ENCODE measurements around the gene PCDHB14. TPM values are rescaled to one million over a fixed set of nuclear protein-coding genes. Genes with fewer than 3 reads are reported as not detected.
"Not testable (repeated sequence)": the region's sequence is repeated elsewhere in the genome, so short reads cannot be mapped to it uniquely, and the experiment has no call there.

Gene PCDHB14
- total RNA-seq, 1 experiment from 2014 or later = 2.4 TPM

DNA sequence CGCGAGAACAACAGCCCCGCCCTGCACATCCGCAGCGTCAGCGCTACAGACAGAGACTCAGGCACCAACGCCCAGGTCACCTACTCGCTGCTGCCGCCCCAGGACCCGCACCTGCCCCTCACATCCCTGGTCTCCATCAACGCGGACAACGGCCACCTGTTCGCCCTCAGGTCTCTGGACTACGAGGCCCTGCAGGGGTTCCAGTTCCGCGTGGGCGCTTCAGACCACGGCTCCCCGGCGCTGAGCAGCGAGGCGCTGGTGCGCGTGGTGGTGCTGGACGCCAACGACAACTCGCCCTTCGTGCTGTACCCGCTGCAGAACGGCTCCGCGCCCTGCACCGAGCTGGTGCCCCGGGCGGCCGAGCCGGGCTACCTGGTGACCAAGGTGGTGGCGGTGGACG, 7.6 kb upstream of the PCDHB14 start:
- not testable (repeated sequence) for H3T11ph ChIP-seq (ENCODE audit: low read length); H4K20me1 ChIP-seq (ENCODE audit: control insufficient read depth, insufficient read depth, insufficient read length); H3K23me2 ChIP-seq (ENCODE audit: insufficient read length, low read depth, low read length, poor library complexity, severe bottlenecking); H3K79me1 ChIP-seq (ENCODE audit: insufficient read depth, low read depth, low read length, poor library complexity, severe bottlenecking); H2AK5ac ChIP-seq (ENCODE audit: insufficient read length, low read length); H3K79me2 ChIP-seq (ENCODE audit: insufficient read depth, low read length); H4K8ac ChIP-seq (replicated peaks; ENCODE audit: insufficient read length, low read depth, low read length); H3K4me3 Mint-ChIP-seq; H2BK120ac ChIP-seq (ENCODE audit: low read depth, low read length, poor library complexity, severe bottlenecking); H3K27ac ChIP-seq (ENCODE audit: insufficient read length, low read depth, low read length); H3K9me3 ChIP-seq (ENCODE audit: control insufficient read depth, low read depth, low read length); H2BK15ac ChIP-seq (ENCODE audit: low read depth, low read length); H3K4ac ChIP-seq (ENCODE audit: low read depth, low read length); H4K91ac ChIP-seq (ENCODE audit: insufficient read length, low read depth, low read length); H3K27me3 ChIP-seq (ENCODE audit: insufficient read depth, low read length); H3K9ac ChIP-seq (ENCODE audit: extremely low read depth, insufficient read length, low read length); H2BK12ac ChIP-seq (ENCODE audit: insufficient read length, low read depth, low read length); H3K23ac ChIP-seq (ENCODE audit: insufficient read length, low read depth, low read length); H3K18ac ChIP-seq (ENCODE audit: insufficient read length, low read depth, low read length); H3K4me1 ChIP-seq (ENCODE audit: insufficient read depth, low read length); H2BK20ac ChIP-seq (ENCODE audit: low read depth, low read length, poor library complexity, severe bottlenecking); H4K5ac ChIP-seq (ENCODE audit: insufficient read length, low read depth, low read length); H3K56ac ChIP-seq (ENCODE audit: insufficient read length, low read depth, low read length); H3K4me2 ChIP-seq (ENCODE audit: insufficient read depth, insufficient read length, low read length); H3K14ac ChIP-seq (ENCODE audit: insufficient read depth, low read length); H3K27ac Mint-ChIP-seq; H2AFZ ChIP-seq (ENCODE audit: low read length); H2BK5ac ChIP-seq (ENCODE audit: insufficient read length, low read length); DNase-seq; H3K4me1 Mint-ChIP-seq
- Mint-ChIP-seq H3K27me3 (ENCODE audit: low read depth) (peaks cover 12% of the 10 kb centered on the region), H3K36me3 (ENCODE audit: insufficient read depth in 1 of 3, low read depth in 3 of 3) (peaks cover 12 to 23% (median 15%) of the 10 kb centered on the region in 3 experiments), H3K9me3 (peaks cover 22 to 27% of the 10 kb centered on the region in 2 experiments)
- WGBS (ENCODE audit: extremely low coverage, insufficient read length, low lambda C conversion rate) = no CpG with 5 or more reads among the region's 40 CpGs

DNA sequence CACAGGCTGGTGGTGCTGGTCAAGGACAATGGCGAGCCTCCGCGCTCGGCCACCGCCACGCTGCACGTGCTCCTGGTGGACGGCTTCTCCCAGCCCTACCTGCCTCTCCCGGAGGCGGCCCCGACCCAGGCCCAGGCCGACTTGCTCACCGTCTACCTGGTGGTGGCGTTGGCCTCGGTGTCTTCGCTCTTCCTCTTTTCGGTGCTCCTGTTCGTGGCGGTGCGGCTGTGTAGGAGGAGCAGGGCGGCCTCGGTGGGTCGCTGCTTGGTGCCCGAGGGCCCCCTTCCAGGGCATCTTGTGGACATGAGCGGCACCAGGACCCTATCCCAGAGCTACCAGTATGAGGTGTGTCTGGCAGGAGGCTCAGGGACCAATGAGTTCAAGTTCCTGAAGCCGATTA, 7.1 kb upstream of the PCDHB14 start:
- not testable (repeated sequence) for H4K91ac ChIP-seq (ENCODE audit: insufficient read length, low read depth, low read length); H3K4me3 Mint-ChIP-seq; H3K9ac ChIP-seq (ENCODE audit: extremely low read depth, insufficient read length, low read length); H2AFZ ChIP-seq (ENCODE audit: low read length); H3K79me1 ChIP-seq (ENCODE audit: insufficient read depth, low read depth, low read length, poor library complexity, severe bottlenecking); H3K23me2 ChIP-seq (ENCODE audit: insufficient read length, low read depth, low read length, poor library complexity, severe bottlenecking); H2AK5ac ChIP-seq (ENCODE audit: insufficient read length, low read length); H2BK15ac ChIP-seq (ENCODE audit: low read depth, low read length); DNase-seq; H3K18ac ChIP-seq (ENCODE audit: insufficient read length, low read depth, low read length); H3K4me1 ChIP-seq (ENCODE audit: insufficient read depth, low read length); H3K27ac ChIP-seq (ENCODE audit: insufficient read length, low read depth, low read length); H4K8ac ChIP-seq (replicated peaks; ENCODE audit: insufficient read length, low read depth, low read length); H3K4me1 Mint-ChIP-seq; H3K79me2 ChIP-seq (ENCODE audit: insufficient read depth, low read length); H3T11ph ChIP-seq (ENCODE audit: low read length); H2BK20ac ChIP-seq (ENCODE audit: low read depth, low read length, poor library complexity, severe bottlenecking); H3K27me3 ChIP-seq (ENCODE audit: insufficient read depth, low read length); H3K23ac ChIP-seq (ENCODE audit: insufficient read length, low read depth, low read length); H3K9me3 ChIP-seq (ENCODE audit: control insufficient read depth, low read depth, low read length); H2BK120ac ChIP-seq (ENCODE audit: low read depth, low read length, poor library complexity, severe bottlenecking); H4K20me1 ChIP-seq (ENCODE audit: control insufficient read depth, insufficient read depth, insufficient read length); H2BK5ac ChIP-seq (ENCODE audit: insufficient read length, low read length); H4K5ac ChIP-seq (ENCODE audit: insufficient read length, low read depth, low read length); H3K4ac ChIP-seq (ENCODE audit: low read depth, low read length); H3K14ac ChIP-seq (ENCODE audit: insufficient read depth, low read length); H2BK12ac ChIP-seq (ENCODE audit: insufficient read length, low read depth, low read length); H3K27ac Mint-ChIP-seq; H3K56ac ChIP-seq (ENCODE audit: insufficient read length, low read depth, low read length); H3K4me2 ChIP-seq (ENCODE audit: insufficient read depth, insufficient read length, low read length)
- peaks cover 19 to 25% of the 10 kb centered on the region in 2 experiments for H3K9me3 Mint-ChIP-seq
- H3K36me3 Mint-ChIP-seq (ENCODE audit: insufficient read depth in 1 of 3, low read depth in 3 of 3) = peaks cover 10 to 19% (median 13%) of the 10 kb centered on the region in 3 experiments
- WGBS (ENCODE audit: extremely low coverage, insufficient read length, low lambda C conversion rate) = no CpG with 5 or more reads among the region's 26 CpGs
- peaks cover 12% of the 10 kb centered on the region for H3K27me3 Mint-ChIP-seq (ENCODE audit: low read depth)
